HUES48 (cell line): ENCODE results near the gene THRAP3.
"Not testable (repeated sequence)": the region's sequence is repeated elsewhere in the genome, so short reads cannot be mapped to it uniquely, and the experiment has no call there.

Source experiments
- H3K27ac ChIP-seq: one replicate; pipeline ENCODE4 v1.7.0; 2013; ENCODE audit warnings: low read depth, low read length, inconsistent platforms
- H3K27me3 ChIP-seq: 2 replicates; pipeline ENCODE4 v1.6.1; 2013; ENCODE audit warnings: mild to moderate bottlenecking, low read length; ENCODE audit not compliant: control insufficient read depth, insufficient read depth
- H3K36me3 ChIP-seq: 2 replicates; pipeline ENCODE4 v1.6.1; 2013; ENCODE audit warnings: low read length; ENCODE audit not compliant: control insufficient read depth, insufficient read depth
- H3K4me1 ChIP-seq: 2 replicates; pipeline ENCODE4 v1.6.1; 2013; ENCODE audit warnings: mild to moderate bottlenecking, low read length; ENCODE audit not compliant: control insufficient read depth, insufficient read depth
- H3K4me3 ChIP-seq: 2 replicates; pipeline ENCODE4 v1.5.1; 2013; ENCODE audit warnings: mild to moderate bottlenecking, low read depth, low read length
- H3K9ac ChIP-seq: 2 replicates; pipeline ENCODE4 v1.6.1; 2013; ENCODE audit warnings: mild to moderate bottlenecking, low read depth, low read length, moderate library complexity
- H3K9me3 ChIP-seq: 2 replicates; pipeline ENCODE4 v1.6.1; 2013; ENCODE audit warnings: low read length; ENCODE audit not compliant: control insufficient read depth, insufficient read depth

THRAP3 gene

GRCh38 chr1:36183309-36183856 lies 40.9 kb upstream of the THRAP3 start:
- H3K9me3 ChIP-seq, result no peaks in the 10 kb centered on the region
- no peak overlapping the region for H3K9ac ChIP-seq
- peaks cover 6% of the 10 kb centered on the region; the same call in 1 of the 2 replicates for H3K4me1 ChIP-seq
- peaks cover 24% of the 10 kb centered on the region for H3K36me3 ChIP-seq
- H3K4me3 ChIP-seq, result no peak overlapping the region
- no peaks in the 10 kb centered on the region for H3K27me3 ChIP-seq
- peak overlapping the region; percentile 9 for H3K27ac ChIP-seq

DNA sequence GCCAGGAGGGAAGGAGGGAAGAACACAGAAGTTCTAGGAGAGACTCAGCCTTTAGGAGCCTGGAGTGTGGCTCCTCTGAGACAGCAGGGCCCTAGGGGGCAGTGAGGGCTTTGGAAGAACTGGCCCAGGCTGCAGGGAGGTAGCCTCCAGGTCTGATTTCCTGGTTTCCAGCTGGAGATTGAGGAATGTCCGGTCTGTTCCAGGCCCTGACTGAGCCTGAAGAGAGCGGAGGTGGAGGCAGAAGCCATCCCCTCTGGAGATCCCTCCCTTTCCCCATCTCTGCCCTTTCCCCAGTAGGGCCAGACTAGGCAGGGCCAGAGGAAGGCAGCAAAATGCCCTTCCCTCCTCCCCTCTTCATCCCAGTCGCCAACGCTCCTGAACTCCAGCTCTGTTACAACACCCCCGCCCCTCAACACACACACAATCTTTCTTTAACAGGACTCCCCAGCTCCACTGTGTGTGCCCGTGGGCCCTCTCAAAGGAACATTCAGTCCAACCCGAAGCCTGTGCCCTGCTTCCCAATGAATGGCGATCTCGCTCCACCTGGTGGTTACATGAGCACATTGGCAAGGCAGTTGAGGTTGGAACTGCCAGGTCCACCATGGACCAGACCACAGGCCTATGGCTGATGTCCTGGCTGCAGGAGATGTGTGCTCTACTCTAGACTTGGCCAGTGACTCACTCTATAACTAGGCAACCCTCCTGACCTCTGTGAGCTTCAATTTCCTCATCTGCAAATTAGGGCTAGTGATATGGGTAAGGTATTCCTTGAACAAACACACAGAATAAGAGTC lies 36.2 kb upstream of the THRAP3 start:
- H3K27me3 ChIP-seq, result no peaks in the 10 kb centered on the region
- H3K36me3 ChIP-seq, result no peaks in the 10 kb centered on the region
- H3K9ac ChIP-seq, result no peak overlapping the region
- H3K9me3 ChIP-seq, result no peaks in the 10 kb centered on the region
- peak overlapping the region; percentile 71 for H3K27ac ChIP-seq
- peaks cover 6% of the 10 kb centered on the region; the same call in 1 of the 2 replicates for H3K4me1 ChIP-seq
- H3K4me3 ChIP-seq, result no peak overlapping the region; the same call in 1 of the 2 replicates

- H3K9me3 ChIP-seq, H3K36me3 ChIP-seq, H3K27ac ChIP-seq, H3K4me3 ChIP-seq, H3K9ac ChIP-seq, H3K4me1 ChIP-seq, H3K27me3 ChIP-seq: not testable (repeated sequence)
These were observed 27.4 kb upstream of the THRAP3 start for GRCh38 chr1:36196805-36197204.

DNA sequence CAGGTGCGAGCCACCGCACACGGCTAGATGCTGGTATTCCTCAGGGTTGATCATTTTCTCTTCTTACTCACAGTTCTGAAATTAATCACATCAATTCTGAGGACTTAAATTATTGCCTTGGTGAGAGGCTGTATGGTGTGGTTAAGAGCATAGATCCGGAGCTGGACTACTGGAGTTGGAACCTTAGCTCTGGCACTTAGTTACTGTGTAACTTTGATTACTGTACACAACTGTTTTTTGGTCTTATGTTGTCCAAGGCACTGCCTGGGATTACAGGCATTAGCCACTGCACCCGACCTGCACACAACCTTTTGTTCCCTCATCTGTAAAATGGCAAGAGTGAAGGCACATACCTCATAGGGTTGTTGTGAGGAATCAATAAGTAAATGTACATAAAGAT lies 25.6 kb upstream of the THRAP3 start:
- no peaks in the 10 kb centered on the region for H3K36me3 ChIP-seq
- no peaks in the 10 kb centered on the region for H3K9me3 ChIP-seq
- no peak overlapping the region for H3K27ac ChIP-seq
- H3K9ac ChIP-seq, result no peak overlapping the region
- H3K27me3 ChIP-seq, result no peaks in the 10 kb centered on the region
- H3K4me1 ChIP-seq, result no peaks in the 10 kb centered on the region
- H3K4me3 ChIP-seq, result no peak overlapping the region

- Histone ChIP-seq H3K4me3 (no peak overlapping the region), H3K27me3 (no peaks in the 10 kb centered on the region), H3K9me3 (no peaks in the 10 kb centered on the region), H3K36me3 (no peaks in the 10 kb centered on the region), H3K4me1 (0 out of 2 replicates have a peak, but pooled peaks cover 3% of the 10 kb centered on the region), H3K27ac (no peak overlapping the region), H3K9ac (no peak overlapping the region)
These were observed 24.1 kb upstream of the THRAP3 start for GRCh38 chr1:36199934-36200741.

- no peaks in the 10 kb centered on the region for H3K27me3 ChIP-seq
- 0 out of 2 replicates have a peak, but pooled peaks cover 3% of the 10 kb centered on the region for H3K4me1 ChIP-seq
- H3K9ac ChIP-seq, result no peak overlapping the region
- no peaks in the 10 kb centered on the region for H3K36me3 ChIP-seq
- peak overlapping the region; percentile 5 for H3K27ac ChIP-seq
- H3K4me3 ChIP-seq, result no peak overlapping the region
- no peaks in the 10 kb centered on the region for H3K9me3 ChIP-seq
These were observed 21.2 kb upstream of the THRAP3 start for GRCh38 chr1:36203027-36203553.

- Histone ChIP-seq H3K27ac (peak overlapping the region; percentile 5), H3K9me3 (no peaks in the 10 kb centered on the region), H3K4me1 (0 out of 2 replicates have a peak, but pooled peaks cover 3% of the 10 kb centered on the region), H3K27me3 (no peaks in the 10 kb centered on the region), H3K4me3 (no peak overlapping the region), H3K9ac (no peak overlapping the region), H3K36me3 (no peaks in the 10 kb centered on the region)
These were observed 20.5 kb upstream of the THRAP3 start for GRCh38 chr1:36203554-36204346.

DNA sequence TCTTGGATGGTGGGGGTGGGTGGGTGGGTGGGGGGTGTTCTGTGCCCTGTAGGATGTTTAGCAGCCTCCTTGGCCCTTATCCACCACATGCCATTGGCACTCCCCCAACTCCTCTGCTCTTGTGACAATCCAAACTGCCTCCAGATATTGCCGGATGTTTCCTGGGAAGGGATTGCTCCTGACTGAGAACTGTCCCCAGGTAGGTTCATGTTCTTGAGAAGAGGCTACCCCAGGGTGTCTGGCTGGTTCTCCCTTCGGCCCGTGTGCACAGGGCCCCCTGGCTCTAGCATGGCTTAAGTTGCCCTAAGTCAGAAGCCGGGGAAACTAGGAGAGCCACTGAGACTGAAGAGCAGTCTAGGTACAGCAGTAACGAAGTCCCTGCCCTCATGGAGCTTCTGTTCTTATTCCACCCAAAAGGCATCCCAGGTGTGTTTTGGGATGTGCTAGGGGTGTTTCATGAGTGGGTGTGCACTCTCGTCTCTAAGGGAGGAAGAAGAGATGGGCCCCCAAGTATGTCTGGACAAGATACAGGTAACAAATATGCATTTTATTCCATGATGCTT lies 19.8 kb upstream of the THRAP3 start:
- Histone ChIP-seq H3K27me3 (no peaks in the 10 kb centered on the region), H3K9ac (no peak overlapping the region), H3K4me3 (no peak overlapping the region), H3K27ac (no peak overlapping the region), H3K9me3 (no peaks in the 10 kb centered on the region), H3K4me1 (0 out of 2 replicates have a peak, but pooled peaks cover 3% of the 10 kb centered on the region), H3K36me3 (no peaks in the 10 kb centered on the region)

- H3K9me3 ChIP-seq, result no peaks in the 10 kb centered on the region
- H3K27ac ChIP-seq, result no peak overlapping the region
- no peaks in the 10 kb centered on the region for H3K36me3 ChIP-seq
- H3K9ac ChIP-seq, result no peak overlapping the region
- 0 out of 2 replicates have a peak, but pooled peaks cover 3% of the 10 kb centered on the region for H3K4me1 ChIP-seq
- no peak overlapping the region for H3K4me3 ChIP-seq
- no peaks in the 10 kb centered on the region for H3K27me3 ChIP-seq
These were observed 17.9 kb upstream of the THRAP3 start for GRCh38 chr1:36206323-36206858.

DNA sequence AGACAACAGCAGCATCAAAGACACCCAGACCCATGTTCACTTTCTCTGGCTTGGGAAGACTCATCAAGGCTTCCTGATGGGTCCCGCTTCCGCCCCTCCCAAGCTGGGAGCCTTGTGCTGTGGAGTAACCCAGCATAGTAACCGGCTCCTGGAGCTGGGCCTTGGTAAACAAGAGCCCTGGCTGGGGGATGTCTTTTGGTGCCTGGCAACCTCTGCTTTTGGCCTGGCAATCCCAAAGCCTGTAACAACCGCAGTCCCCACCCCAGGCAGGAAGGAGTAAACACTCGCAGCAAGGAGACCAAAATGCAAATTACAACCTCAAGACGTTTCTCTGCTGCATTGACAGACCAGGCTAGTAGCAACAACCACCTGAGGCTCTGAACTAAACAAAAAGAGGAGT lies 16.9 kb upstream of the THRAP3 start:
- H3K27me3 ChIP-seq, result no peaks in the 10 kb centered on the region
- H3K4me1 ChIP-seq, result 0 out of 2 replicates have a peak, but pooled peaks cover 3% of the 10 kb centered on the region
- no peak overlapping the region for H3K4me3 ChIP-seq
- peak overlapping the region; percentile 38 for H3K27ac ChIP-seq
- H3K36me3 ChIP-seq, result no peaks in the 10 kb centered on the region
- H3K9me3 ChIP-seq, result no peaks in the 10 kb centered on the region
- H3K9ac ChIP-seq, result no peak overlapping the region
